ENCODE data around the gene FGF2.

DNA sequence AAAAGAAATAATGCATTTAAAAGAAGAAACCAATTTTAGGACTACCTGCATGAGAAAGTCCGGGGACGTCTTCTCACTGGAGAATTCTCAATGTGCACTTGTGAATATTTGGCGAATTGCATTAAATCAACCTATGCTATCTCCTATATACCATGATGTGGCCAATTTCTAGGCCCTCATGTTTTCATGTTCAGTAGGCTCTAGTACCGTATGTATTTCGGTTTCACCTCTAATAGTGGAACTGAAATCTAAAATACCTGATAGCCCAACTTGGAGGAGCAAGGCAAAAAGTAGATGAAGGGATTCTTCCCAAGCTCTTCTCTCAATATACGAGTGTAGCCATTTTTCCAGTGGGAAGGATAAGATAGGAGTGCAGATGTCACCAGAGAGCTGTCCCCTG lies 11.4 kb upstream of the FGF2 start:
- TF ChIP-seq, protein P1, sequence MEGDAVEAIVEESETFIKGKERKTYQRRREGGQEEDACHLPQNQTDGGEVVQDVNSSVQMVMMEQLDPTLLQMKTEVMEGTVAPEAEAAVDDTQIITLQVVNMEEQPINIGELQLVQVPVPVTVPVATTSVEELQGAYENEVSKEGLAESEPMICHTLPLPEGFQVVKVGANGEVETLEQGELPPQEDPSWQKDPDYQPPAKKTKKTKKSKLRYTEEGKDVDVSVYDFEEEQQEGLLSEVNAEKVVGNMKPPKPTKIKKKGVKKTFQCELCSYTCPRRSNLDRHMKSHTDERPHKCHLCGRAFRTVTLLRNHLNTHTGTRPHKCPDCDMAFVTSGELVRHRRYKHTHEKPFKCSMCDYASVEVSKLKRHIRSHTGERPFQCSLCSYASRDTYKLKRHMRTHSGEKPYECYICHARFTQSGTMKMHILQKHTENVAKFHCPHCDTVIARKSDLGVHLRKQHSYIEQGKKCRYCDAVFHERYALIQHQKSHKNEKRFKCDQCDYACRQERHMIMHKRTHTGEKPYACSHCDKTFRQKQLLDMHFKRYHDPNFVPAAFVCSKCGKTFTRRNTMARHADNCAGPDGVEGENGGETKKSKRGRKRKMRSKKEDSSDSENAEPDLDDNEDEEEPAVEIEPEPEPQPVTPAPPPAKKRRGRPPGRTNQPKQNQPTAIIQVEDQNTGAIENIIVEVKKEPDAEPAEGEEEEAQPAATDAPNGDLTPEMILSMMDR (conservative IDR thresholded peaks at IDR 0.05; ENCODE audit: low read depth, low read length), result no peak
- no peak for TF ChIP-seq EZH2 (IDR thresholded peaks at IDR 0.05; ENCODE audit: low read length, unreplicated experiment)
